ENCODE data around the gene LRRC36. TPM values are rescaled to one million over a fixed set of nuclear protein-coding genes. Genes with fewer than 3 reads are reported as not detected.

The LRRC36 gene
- total and polyA plus RNA-seq, 2 experiments from 2014 or later: 1.2 TPM; not detected in 1

- no peaks in the 10 kb centered on the region for H3K36me3 ChIP-seq (ENCODE audit: insufficient read depth)
- H4K20me1 ChIP-seq (replicated peaks; ENCODE audit: insufficient read depth): no peaks in the 10 kb centered on the region; the same call in 1 of the 2 replicates
- H3K27ac Mint-ChIP-seq: no peak overlapping the region
- ATAC-seq: no peak
- H3K79me2 ChIP-seq (replicated peaks; ENCODE audit: insufficient read depth): no peaks in the 10 kb centered on the region
- peaks cover 15% of the 10 kb centered on the region for H3K27me3 Mint-ChIP-seq (ENCODE audit: insufficient read depth, low read depth, poor library complexity)
- H3K4me2 ChIP-seq: peak overlapping the region; percentile 18; the same call in 1 of the 2 replicates
- no peak overlapping the region for H3K4me3 ChIP-seq
- no peak overlapping the region for H2AFZ ChIP-seq
- no peak for DNase-seq (ENCODE audit: low spot score)
- peaks cover 21% of the 10 kb centered on the region for H3K4me1 ChIP-seq (ENCODE audit: insufficient read depth)
- no peaks in the 10 kb centered on the region for H3K27me3 ChIP-seq (ENCODE audit: insufficient read depth)
- TF ChIP-seq POLR2AphosphoS5 (IDR thresholded peaks at IDR 0.05; ENCODE audit: low read depth): no peak
- TF ChIP-seq EZH2phosphoT487 (IDR thresholded peaks at IDR 0.05; ENCODE audit: unreplicated experiment): no peak
- TF ChIP-seq JUNB (IDR thresholded peaks at IDR 0.05; ENCODE audit: unreplicated experiment): no peak
- TF ChIP-seq ZNF114 (CRISPR knock-in tag; IDR thresholded peaks at IDR 0.05): no peak
- TF ChIP-seq ZNF331 (CRISPR knock-in tag; IDR thresholded peaks at IDR 0.05; ENCODE audit: low read depth): no peak
- TF ChIP-seq NANOG (IDR thresholded peaks at IDR 0.05; ENCODE audit: borderline replicate concordance): no peak
- no peak for TF ChIP-seq CREB1 (CRISPR knock-in tag; IDR thresholded peaks at IDR 0.05; ENCODE audit: low read depth)
- TF ChIP-seq CTCF (conservative IDR thresholded peaks at IDR 0.05; ENCODE audit: low read depth in 2 of 2): no peak
- no peak for TF ChIP-seq STAT1 (IDR thresholded peaks at IDR 0.05; ENCODE audit: unreplicated experiment)
- TF ChIP-seq REST (IDR thresholded peaks at IDR 0.05; ENCODE audit: unreplicated experiment): no peak
- TF ChIP-seq ZNF462 (CRISPR knock-in tag; IDR thresholded peaks at IDR 0.05): no peak
- no peak for TF ChIP-seq EZH2 (IDR thresholded peaks at IDR 0.05; ENCODE audit: low read depth, unreplicated experiment)
- TF ChIP-seq ETS1 (IDR thresholded peaks at IDR 0.05): no peak
- H3K27ac ChIP-seq (ENCODE audit: low read depth): 0 out of 2 replicates have a peak overlapping the region, but pooled peaks have one; percentile 28
- H3K4me1 Mint-ChIP-seq: peaks cover 25% of the 10 kb centered on the region
- H3F3A ChIP-seq (replicated peaks; ENCODE audit: low read depth): peaks cover 6% of the 10 kb centered on the region; the same call in 1 of the 2 replicates
- H3K9me3 Mint-ChIP-seq: no peaks in the 10 kb centered on the region
- no peaks in the 10 kb centered on the region for H3K9me2 ChIP-seq (ENCODE audit: insufficient read depth)
- H3K36me3 Mint-ChIP-seq (ENCODE audit: low read depth): no peaks in the 10 kb centered on the region
- peak overlapping the region; percentile 3; the same call in 1 of the 3 replicates for H3K4me3 Mint-ChIP-seq
These were observed 87.6 kb downstream of the LRRC36 start for GRCh38 chr16:67413978-67414911.
